Measurements from ENCODE around the gene SDK1.
"Not testable (repeated sequence)": the region's sequence is repeated elsewhere in the genome, so short reads cannot be mapped to it uniquely, and the experiment has no call there.

Gene SDK1

GRCh38 chr7:4200546-4201094 lies 899.6 kb downstream of the SDK1 start:
- DNase-seq, result no peak

DNA sequence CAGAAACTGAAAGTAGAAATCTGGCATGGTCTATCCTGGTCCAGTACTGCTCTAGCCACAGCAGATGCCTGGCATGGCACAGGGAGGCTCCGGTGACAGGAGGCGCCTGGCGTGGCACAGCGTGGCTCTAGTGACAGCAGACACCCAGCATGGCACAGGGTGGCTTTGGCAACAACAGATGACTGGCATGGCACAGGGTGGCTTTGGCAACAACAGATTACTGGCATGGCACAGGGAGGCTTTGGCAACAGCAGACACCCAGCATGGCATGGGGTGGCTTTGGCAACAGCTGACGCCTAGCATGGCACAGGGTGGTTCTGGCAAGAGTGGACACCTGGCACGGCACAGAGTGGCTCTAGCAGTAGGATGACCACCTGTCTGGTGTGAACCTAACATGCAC lies 900.5 kb downstream of the SDK1 start:
- no peak for DNase-seq

DNA sequence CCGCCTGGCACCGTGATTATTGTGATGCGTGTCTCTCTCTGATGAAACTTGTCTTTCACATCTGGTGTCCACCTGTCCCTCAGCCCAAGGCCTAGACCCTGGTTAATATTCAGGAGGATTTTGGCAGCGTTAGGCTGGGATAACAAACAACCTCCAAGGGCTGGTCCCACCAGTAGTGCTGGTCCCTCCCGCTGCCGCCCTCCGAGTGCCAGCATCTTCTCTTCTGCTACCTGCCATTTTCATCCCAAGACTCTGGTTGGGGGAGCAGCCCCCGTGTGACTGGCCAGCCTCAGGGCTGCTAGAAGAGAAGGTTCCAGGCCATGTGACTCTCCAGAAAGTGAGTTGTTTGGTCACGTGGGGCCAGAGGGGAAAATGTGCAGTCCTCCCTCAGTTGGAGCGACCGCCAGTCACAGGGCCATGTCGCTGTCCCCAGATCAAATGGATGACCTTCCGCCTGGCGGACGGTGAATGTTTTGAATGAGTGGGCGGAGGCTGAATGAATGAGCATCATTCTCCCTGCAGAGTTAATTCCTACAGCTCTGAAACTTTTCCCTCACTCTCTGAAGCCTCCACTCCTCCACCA lies 901.2 kb downstream of the SDK1 start:
- DNase-seq, result no peak

- no peak for DNase-seq
These were observed 901.9 kb downstream of the SDK1 start for GRCh38 chr7:4202954-4203353.

DNA sequence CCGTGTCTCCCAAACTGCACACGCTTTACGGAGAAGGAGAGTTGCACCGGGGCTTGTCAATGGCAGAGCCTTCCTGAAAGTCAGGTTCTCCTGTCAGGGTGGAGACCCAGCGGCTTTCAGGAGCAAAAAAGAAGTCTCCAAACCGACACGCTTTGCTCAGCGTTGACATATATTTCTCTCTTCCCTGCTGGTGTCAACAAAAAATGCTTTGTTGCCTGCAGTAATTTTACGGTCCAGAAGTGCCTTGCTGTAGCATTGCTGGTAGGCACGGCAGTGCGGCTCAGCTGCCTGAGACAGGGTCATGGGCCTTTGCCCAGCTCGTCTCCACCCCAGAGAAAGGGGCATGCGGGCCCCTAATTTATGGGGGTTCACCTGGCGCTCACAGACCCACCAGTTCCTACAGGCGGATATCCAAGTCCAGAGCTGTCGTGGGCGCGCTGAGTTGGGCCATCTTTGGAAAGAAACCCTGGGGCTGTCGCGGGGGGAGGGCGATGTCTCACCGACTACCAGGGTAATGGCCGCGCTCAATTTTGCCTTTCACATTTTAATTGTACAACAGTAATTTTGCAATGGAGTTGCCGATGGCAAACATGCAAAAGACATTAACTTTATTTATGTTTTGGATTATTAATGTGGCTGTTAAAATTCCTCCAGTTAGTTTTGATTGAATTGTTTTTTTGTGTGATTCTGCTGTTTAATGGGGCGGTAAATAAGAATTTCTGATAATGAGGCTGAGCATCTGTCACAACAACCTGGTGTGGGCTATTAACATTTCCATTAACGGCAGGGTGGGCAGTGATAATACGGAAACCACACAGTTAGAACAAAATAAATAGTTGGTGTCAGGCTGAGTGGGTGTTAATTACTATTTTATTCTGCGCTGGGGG lies 902.8 kb downstream of the SDK1 start:
- DNase-seq, result no peak

DNA sequence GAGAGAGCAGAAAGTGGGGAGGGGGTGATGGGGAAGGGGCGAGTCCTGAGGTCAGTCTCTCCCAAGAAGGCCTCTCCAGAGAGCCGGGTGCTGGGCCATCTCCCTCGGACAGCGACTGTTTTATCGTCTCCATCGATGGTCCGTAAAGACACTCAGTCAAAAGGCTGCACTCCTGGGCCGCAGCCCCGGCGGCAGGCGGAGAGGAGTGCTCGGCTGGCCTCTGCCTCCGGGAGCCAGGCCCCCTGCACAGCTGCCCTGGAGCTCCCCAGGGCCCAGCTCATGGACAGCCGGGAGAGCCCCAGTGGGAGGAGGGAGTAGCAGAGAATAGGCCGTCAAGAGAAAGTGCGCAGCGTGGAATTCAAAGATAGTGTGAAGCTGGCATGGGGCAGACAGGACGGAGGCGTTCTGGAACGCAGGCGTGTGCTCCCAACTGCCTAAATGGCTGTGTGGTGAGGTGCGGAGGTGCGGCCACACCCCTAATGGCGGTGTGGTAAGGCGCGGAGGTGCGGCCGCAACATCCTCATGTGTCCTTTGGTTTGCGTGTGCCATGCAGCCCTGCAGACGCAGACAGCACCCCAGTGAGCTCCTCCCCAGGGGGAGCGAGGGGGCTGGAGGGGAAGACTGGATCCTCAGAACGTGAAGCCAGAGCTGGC lies 903.6 kb downstream of the SDK1 start:
- DNase-seq, result no peak

GRCh38 chr7:4205828-4206227 lies 904.8 kb downstream of the SDK1 start:
- no peak for DNase-seq

- no peak for DNase-seq
These were observed 906.0 kb downstream of the SDK1 start for GRCh38 chr7:4207011-4207410.

- DNase-seq, result no peak
These were observed 907.0 kb downstream of the SDK1 start for GRCh38 chr7:4208086-4208485.

GRCh38 chr7:4208586-4208985 lies 907.5 kb downstream of the SDK1 start:
- DNase-seq, result no peak

GRCh38 chr7:4209126-4209525 lies 908.1 kb downstream of the SDK1 start:
- no peak for DNase-seq

GRCh38 chr7:4209966-4210365 lies 908.9 kb downstream of the SDK1 start:
- DNase-seq, result no peak

GRCh38 chr7:4210821-4211220 lies 909.8 kb downstream of the SDK1 start:
- no peak for DNase-seq

GRCh38 chr7:4211261-4211660 lies 910.2 kb downstream of the SDK1 start:
- DNase-seq, result no peak

DNA sequence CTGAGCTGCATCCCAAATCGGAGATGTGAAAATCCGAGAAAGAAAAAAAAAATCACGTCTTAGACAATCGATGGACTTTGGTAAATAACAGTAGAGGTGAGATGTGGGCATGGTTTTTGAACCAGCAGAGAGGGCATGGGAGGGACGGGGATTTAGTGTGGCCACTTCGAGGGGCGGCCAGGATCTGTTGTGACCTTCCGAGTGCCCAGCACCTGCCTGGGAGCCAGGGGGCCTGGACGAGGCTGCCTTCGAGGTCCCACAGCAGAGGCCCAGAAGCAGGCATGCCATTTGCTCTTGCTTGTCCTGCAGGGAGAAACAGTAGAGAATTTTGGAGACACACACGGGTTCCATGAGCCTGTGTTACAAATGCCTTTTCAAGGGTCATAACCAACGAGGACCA lies 911.3 kb downstream of the SDK1 start:
- no peak for DNase-seq

DNA sequence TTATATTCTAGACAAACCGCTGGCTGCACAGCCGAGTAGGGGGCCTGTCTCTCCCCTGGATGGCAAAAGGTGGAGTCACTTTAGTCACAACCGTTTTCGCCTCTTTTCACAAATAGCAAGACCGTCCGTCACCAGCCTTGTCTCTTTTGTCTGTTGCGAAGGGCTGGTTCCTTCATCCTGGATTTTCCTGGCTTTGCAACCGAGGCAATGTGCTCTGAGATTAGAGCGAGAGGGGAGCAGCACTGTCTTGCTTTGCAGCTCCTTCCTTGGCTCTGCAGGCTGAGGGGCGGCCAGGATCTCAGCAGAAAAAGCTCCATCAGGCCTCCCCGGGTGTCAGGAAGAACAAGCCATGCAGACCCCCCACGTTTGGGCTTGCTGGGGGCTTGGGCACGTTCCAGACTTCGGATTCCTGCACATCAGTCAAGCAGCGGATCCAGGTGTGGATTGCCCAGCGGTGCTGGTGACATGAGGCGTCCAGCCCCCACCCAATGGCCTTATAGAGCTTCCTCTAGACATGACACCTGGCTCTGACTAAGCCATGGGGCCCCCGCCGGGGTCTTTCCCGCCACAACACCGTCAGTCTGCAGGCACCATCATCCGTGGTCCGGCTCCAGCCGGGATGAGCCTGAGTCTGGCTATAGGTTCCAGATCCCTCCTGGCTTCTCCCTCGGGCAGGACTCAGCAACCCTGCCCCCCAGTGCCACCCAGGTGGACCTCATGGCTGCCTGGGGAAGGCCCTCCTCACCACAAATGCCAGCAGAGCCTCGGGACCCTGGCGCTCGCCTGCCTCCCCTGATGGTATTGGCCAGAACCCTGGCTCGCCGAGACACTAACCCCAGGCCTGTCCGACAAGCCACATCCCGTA lies 913.5 kb downstream of the SDK1 start:
- no peak for DNase-seq

DNA sequence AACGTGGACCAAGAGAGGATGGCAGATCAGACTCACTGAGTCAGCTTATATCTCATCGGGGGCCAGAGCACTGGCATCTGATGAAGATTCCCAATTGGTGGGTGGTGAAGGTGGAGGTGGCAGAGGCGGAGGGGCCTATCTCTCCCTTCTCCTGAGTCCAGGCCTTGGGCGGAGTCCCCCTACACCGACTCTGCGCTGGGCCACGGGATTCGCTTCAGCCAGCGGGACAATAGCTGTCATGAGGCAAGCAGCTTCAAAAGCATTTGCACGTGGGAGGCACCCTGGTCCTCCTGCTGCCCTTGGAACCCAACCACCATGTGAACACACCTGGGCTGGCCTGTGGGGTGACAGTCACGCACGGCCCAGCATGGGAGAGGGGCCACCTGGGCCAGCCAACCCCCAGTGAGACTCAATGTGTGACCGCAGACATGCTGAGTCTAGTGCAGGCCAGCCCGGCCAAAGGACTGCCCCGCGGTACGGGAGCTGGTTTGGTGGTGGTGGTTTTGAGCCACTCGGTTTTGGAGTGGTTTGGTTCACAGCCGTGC lies 914.2 kb downstream of the SDK1 start:
- no peak for DNase-seq

DNA sequence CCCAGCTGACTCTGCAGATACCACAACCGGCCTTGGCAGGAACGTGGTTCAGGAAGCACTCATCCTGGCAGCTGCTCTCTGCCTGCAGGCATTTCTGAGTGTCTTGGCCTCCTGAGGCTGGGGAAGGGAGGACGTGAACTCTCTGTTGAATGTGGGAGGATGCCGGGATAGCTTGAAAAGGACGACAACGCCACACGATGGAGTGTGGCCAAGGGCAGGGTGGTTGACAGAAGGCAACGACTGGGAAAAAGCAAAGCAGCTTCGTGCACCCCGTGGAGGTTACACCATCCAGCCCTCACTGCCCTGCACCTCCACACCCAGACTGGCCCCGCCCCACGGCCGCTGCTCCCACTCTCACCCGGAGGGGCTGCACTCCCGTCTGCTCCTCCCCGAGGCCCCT lies 915.0 kb downstream of the SDK1 start:
- DNase-seq, result no peak

DNA sequence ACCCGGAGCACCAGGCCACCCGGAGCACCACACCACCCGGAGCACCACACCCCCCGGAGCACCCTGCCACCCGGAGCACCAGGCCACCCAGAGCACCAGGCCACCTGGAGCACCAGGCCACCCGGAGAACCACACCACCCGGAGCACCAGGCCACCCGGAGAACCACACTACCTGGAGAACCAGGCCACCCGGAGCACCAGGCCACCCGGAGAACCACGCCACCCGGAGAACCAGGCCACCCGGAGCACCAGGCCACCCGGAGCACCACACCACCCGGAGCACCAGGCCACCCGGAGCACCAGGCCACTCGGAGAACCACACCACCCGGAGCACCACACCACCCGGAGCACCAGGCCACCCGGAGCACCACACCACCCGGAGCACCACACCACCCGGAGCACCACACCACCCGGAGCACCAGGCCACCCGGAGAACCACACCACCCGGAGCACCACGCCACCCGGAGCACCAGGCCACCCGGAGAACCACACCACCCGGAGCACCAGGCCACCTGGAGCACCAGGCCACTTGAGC lies 916.1 kb downstream of the SDK1 start:
- not testable (repeated sequence) for DNase-seq

DNA sequence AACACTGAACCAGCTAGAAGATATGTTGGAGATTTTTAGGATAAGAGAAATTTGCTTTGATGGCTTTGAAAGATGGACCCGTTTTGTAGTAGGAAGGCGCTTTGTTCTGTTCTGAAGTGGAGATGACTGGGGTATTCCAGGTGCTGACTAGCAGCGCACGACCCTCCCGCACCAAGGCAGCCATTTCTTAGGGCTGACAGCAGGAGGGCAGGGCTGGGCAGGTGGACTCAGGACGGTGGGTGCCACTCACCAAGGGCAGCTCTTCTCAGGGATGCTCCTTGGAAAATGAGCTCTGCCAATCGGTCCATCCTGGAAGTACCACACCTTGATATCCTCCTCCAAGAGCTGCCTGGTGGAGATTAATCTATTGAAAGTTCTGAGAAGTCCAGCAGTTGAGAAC lies 917.4 kb downstream of the SDK1 start:
- no peak for DNase-seq

GRCh38 chr7:4220011-4220410 lies 919.0 kb downstream of the SDK1 start:
- no peak for DNase-seq

DNA sequence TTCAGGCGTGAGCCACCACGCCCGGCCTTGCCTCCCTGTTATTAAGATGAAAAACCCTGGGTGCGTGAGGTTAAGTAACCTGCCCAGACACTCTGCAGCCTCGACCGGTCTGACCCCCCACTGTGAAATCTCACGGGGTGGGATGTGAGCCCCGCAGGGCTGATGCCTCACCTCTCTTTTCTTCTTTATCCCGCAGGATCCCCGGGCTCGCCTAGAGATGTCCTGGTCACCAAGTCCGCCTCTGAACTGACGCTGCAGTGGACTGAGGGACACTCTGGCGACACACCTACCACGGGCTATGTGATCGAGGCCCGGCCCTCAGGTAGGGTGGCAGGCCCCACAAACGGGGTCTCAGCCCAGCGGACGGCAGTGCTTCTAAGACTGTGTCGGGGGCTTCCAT lies 920.0 kb downstream of the SDK1 start:
- DNase-seq, result no peak

Measured in inflammatory macrophage treated with lipopolysaccharide for 1 hour (primary cell).